Stimulated activated CD8-positive, alpha-beta memory T cell treated with anti-CD3 and anti-CD28 coated beads, Interleukin-7, amount 100 ng/mL, for 24 hours (primary cell): Measurements from ENCODE around the gene KCNIP4.

Source experiments
- DNase-seq: peaks from one replicate; pipeline ENCODE4 v3.0.0-alpha.2; 2020; ENCODE audit warnings: low read depth

KCNIP4 gene

DNA sequence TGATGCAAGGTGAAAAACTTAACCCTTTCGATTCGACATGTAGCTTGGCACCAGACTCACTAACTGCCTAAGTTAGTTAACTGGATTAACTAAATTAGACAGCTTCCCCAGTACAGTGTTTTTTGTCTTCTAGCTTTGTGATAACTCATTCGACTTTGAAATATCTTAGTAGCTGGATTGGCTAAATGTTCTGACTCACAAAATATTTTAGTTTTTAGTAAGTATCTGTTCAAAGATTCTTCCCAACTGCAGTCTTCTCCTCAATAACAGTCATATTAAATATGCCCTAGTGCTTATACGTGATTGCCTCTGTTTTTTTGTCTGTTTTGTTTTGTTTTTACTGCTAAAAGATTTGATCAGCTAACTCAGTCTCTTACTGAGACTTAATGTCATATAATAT lies 102.9 kb downstream of the KCNIP4 start:
- no peak for DNase-seq

GRCh38 chr4:21835712-21836111 lies 112.9 kb downstream of the KCNIP4 start:
- no peak for DNase-seq

DNA sequence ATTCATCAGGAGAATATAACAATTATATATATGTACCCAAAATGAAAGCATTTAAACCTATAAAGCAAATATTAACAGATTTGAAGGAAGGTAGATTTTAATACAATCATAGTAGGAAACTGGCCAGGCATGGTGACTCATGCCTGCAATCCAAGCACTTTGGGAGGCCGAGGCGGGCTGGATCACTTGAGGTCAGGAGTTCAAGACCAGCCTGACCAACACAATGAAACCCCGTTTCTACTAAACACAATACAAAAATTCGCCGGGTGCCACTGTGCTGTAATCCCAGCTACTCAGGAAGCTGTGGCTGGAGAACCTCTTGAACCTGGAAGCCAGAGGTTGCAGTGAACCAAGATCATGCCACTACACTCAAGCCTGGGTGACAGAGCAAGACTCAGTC lies 118.3 kb downstream of the KCNIP4 start:
- no peak for DNase-seq

GRCh38 chr4:21827575-21827974 lies 121.0 kb downstream of the KCNIP4 start:
- no peak for DNase-seq

- no peak for DNase-seq
Measured at GRCh38 chr4:21826071-21826470, 122.5 kb downstream of the KCNIP4 start.

DNA sequence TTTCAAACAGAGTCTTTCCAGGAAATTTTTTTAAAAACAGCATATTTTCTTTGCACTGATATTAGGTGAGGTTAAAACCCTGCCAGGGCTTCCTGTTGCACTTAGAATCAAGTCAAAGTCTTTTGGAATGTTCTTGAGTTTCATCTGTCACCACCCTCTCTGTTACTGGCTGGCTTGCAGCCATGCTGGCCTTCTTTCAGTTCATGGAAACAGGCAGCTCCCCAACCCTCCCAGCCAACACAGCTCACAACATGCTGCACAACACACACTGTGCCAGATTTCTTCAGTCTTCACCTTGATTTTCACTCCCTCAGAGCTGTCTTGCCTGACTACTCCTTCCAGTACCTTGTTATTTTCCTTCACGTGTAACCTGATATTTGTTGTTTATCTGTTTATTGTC lies 129.5 kb downstream of the KCNIP4 start:
- no peak for DNase-seq

- no peak for DNase-seq
Measured at GRCh38 chr4:21815651-21816377, 132.8 kb downstream of the KCNIP4 start.

DNA sequence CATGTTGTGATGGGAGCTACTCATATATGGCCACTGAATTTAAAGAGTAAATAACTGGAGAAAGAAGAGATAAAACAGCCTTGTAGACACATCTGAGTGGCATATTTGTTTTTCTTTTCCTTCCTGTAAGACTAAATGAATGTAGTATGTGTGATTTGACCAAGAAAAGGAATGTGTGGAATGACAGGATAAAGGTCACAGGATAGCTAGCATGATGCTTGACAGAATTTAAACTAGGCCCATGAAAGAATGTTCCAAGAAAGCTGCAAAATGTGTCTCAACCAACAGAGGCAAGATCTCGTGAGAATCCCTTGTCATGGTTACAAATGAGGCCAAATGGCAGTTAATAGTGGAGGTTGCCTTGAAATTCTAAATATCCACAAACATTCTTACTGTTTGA lies 137.0 kb downstream of the KCNIP4 start:
- DNase-seq, result no peak

- no peak for DNase-seq
Measured at GRCh38 chr4:21806991-21807390, 141.6 kb downstream of the KCNIP4 start.

GRCh38 chr4:21802406-21802805 lies 146.2 kb downstream of the KCNIP4 start:
- no peak for DNase-seq

DNA sequence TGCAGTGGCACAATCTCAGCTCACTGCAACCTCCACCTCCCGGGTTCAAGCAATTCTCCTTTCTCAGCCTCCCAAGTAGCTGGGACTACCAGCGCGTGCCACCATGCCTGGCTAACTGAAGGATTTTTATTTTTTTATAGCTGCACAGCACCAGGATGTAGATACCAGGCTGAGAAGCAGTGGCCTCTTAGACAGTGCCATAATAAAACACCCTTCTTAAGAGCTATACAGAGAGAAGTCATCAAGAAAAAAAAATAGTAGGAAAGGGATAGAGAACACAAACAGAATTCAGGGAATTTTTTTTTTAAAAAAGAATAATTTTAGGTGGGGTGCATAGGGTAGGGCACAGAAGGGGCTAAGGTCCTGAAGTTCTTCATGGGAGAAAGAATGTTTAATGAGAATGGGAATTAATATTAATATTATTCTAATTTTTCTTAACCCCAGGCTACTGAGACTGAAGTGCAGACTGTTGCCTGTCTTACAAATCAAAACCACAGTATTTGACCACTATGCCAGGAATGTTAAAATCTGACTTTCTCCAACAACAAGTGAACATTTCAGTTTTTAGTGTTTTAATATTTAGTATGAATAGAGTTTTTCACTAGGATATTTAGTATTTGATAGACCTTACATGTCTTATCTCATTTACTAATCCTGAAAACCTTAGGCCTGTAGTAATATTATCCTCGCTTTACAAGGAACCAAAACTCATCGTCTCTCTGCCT lies 146.7 kb downstream of the KCNIP4 start:
- DNase-seq, result no peak

GRCh38 chr4:21795091-21795490 lies 153.5 kb downstream of the KCNIP4 start:
- no peak for DNase-seq

DNA sequence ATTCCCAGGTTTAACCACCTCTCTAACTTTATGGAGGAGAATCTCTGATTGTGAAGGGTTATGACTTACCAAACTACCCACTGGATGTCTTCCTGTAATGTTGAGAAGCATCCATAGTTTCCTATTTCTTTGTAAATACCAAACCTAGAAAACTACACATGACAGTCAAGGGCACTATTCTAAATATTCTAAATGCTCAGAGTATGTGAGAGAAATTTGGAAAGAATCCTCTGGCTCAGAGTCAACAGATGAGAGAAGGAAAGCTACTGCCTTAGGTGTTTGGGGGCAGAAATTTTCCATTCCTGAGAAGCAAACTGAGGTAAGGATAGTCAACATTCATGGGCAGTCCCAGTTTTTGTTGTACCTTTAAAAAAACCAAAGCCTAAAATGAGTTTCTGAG lies 155.8 kb downstream of the KCNIP4 start:
- DNase-seq, result no peak

- no peak for DNase-seq
Measured at GRCh38 chr4:21790438-21791029, 158.0 kb downstream of the KCNIP4 start.

DNA sequence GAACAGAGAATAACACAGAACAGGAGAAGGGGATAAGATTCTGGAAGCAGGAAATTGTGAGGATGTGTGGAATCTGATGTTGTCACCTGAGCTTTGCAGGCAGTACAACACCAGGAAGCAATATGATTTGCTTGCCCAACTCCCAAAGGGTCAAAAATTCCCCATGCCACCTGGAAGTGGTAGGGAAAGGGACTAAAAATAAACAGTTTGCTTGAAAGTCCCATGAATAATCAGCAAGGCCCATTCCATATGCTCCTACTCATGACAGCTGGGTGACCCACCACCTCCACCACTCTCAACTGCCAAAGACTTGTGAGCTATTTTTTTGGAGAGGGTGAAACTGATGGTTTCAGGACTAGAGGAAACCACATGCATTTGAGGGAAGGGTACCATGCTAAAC lies 168.4 kb downstream of the KCNIP4 start:
- DNase-seq, result no peak

DNA sequence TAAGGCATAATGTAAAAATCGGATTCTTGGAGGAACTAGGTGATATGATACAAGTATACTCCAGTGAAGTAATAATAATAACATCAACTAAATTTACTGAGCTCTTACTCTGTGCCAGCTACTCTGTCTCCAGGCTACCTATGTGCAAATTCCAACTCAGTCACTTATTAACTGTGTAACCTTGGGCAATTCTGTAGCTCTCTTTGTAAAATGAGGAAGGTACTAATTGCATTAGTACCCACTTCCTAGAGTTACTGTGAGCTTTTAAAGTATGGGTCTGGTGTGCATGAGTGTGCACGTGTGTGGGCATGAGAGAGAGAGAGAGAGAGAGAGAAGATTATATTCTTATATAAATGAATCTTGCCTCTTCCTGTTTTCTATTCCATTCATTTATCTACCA lies 169.9 kb downstream of the KCNIP4 start:
- DNase-seq, result no peak

DNA sequence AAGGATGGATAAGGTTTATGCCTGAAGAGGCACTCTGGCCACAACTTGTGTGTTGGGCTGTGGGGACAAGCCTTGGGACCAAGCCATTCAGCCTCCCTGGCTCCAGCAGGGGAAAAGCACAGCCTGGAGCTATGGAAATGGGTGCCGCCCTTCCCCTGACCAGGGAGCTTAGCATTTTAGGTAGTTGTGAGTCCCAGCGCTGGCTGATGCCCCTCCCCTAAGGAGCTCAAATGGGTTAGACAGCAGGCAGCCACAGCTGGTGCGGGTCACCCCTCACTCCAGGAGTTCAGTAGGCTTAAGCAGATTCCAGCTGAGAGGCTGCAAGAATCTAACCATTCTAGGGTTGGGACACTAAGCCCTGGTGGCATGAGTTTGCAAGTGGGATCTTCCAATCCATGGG lies 172.9 kb downstream of the KCNIP4 start:
- DNase-seq, result no peak

DNA sequence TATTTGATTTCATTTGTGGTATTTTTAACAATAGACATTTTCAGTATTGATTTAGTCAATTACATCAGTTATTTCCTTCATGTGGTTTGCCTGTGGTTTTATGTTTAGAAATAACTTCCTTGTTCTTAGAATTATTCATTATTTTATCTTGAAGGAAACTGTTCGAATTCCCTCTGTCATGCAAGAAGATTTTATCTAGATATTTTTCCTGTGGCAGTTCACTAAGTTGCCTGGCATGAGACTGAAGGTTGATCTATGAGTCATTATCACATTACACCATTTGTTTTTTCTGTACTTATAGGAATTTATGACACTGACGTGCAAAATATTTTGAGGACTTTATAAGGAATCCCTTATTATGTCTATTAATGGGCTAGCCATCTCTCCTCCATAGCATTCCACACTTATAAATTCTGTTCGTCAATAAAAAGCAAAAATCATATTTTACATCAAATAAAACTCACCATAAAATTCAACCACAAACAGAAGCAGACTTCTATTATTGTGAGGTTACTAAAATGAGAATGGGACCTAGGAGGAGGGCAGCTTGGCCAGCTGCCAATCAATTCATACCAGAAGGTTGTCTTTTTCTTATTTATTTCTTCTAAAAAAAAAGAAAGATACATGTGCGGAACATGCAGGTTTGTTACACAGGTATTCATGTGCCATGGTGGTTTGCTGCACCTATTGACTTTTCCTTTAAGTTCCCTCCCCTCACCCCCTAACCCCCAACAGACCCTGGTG lies 179.0 kb downstream of the KCNIP4 start:
- DNase-seq, result no peak

- DNase-seq, result no peak
Measured at GRCh38 chr4:21768349-21769310, 179.9 kb downstream of the KCNIP4 start.

- no peak for DNase-seq
Measured at GRCh38 chr4:21765810-21766407, 182.7 kb downstream of the KCNIP4 start.

DNA sequence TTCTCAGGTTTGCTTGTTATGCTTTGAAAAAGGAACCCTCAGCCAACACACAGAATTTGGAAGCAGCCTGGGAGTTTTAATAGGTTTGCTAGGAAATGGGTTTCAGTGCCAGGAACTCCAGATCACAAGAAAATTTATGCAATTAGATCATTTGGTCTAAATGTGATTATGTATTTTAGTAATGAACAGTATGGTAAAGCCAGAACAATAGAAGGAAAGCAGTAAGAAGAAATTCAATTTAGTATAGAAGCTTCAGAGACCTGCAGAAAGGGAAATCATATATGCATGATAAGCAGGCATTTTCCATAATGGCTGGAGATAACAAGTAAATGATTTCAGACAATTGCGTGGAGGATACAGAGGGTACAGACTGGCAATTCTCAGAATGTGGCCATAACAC lies 184.7 kb downstream of the KCNIP4 start:
- DNase-seq, result no peak
